HCT116 (cell line): Measurements from ENCODE around the gene OGG1. TPM values are rescaled to one million over a fixed set of nuclear protein-coding genes. Genes with fewer than 3 reads are reported as not detected.

Source experiments
- ATAC-seq: fragments of 200-7000 bp; cut with Tn5 transposase; 2 replicates; pipeline ENCODE4 v1.9.1; 2020; ENCODE audit warnings: mild to moderate bottlenecking, moderate library complexity
- BruUV-seq: library from RNA; stranded (reverse); fragments of 400-500 nt; replicated peaks from 2 replicates; lab custom pipeline; 2021; lab: Mats Ljungman, UMichigan
- CTCF ChIA-PET: fragments of 300-600 bp; sonication (Branson Sonifier 250); formaldehyde crosslinking; loops from one replicate; lab custom pipeline; 2021; ENCODE audit warnings: antibody characterized with exemption; lab: Charles Lee
- POLR2A ChIA-PET: fragments of 300-600, 350-600 bp; sonication (Branson Sonifier 250); formaldehyde crosslinking; loops from one replicate; lab custom pipeline; 2021; ENCODE audit warnings: antibody characterized with exemption; lab: Charles Lee
- RAD21 ChIA-PET, 2 experiments: fragments of 300-600 bp; sonication (Branson Sonifier 250); formaldehyde crosslinking; loops; one replicate each; lab custom pipeline; 2023; ENCODE audit warnings: low total read pairs in 2 of 2; ENCODE audit not compliant: uncharacterized antibody in 2 of 2, unreplicated experiment in 2 of 2, low non-redundant PET in 1 of 2; lab: Charles Lee
- DNase-seq: peaks from one replicate; pipeline ENCODE4 v3.0.0-alpha.2; 2010; ENCODE audit warnings: low read depth, low spot score
- H2AFZ ChIP-seq: fragments of 200-600 bp; shearing (Covaris generic), sonication (generic); 2 replicates; pipeline ENCODE4 v1.6.1; 2017; ENCODE audit warnings: low read depth, mixed run types, mixed read lengths, antibody characterized with exemption, low read length; ENCODE audit not compliant: poor library complexity, severe bottlenecking
- H3K27ac ChIP-seq: 2 replicates; pipeline ENCODE4 v1.5.1; 2012; ENCODE audit warnings: low read depth, low read length
- H3K27me3 ChIP-seq: fragments of 200-600 bp; sonication (generic); 2 replicates; pipeline ENCODE4 v1.6.1; 2016; ENCODE audit warnings: mixed run types, low read length, mixed read lengths; ENCODE audit not compliant: insufficient read depth
- H3K36me3 ChIP-seq, 2 experiments: fragments of 200-500 bp in 1 of 2; fragments of 200-600 bp in 1 of 2; sonication (Bioruptor generic) in 1 of 2; sonication (generic) in 1 of 2; 2 replicates each; pipeline versions ENCODE4 v1.5.1 to v1.6.1; 2014 to 2016; ENCODE audit warnings: low read length in 2 of 2, inconsistent platforms in 1 of 2, mixed read lengths in 1 of 2, mixed run types in 1 of 2; ENCODE audit not compliant: insufficient read depth in 2 of 2, control insufficient read depth in 1 of 2
- H3K4me1 ChIP-seq, 2 experiments: fragments of 200-600 bp in 1 of 2; sonication (generic) in 1 of 2; 2 replicates each; pipeline versions ENCODE4 v1.5.1 to v1.6.1; 2012 to 2017; ENCODE audit warnings: low read length in 2 of 2, inconsistent platforms in 1 of 2, mild to moderate bottlenecking in 1 of 2, mixed read lengths in 1 of 2, mixed run types in 1 of 2, moderate library complexity in 1 of 2; ENCODE audit not compliant: insufficient read depth in 2 of 2, control insufficient read depth in 1 of 2
- H3K4me2 ChIP-seq: fragments of 200-600 bp; sonication (generic); 2 replicates; pipeline ENCODE4 v1.6.1; 2017; ENCODE audit warnings: mixed run types, low read length, mixed read lengths
- H3K4me3 ChIP-seq, 2 experiments: fragments of 200-600 bp in 1 of 2; sonication (generic) in 1 of 2; replicated peaks in 1 of 2; 2 replicates each; pipeline ENCODE4 v1.5.1; 2011 to 2016; ENCODE audit warnings: low read length in 2 of 2, control low read depth in 1 of 2, low read depth in 1 of 2, mild to moderate bottlenecking in 1 of 2, mixed read lengths in 1 of 2, mixed run types in 1 of 2
- H3K79me2 ChIP-seq: fragments of 200-600 bp; sonication (generic); 2 replicates; pipeline ENCODE4 v1.6.1; 2017; ENCODE audit warnings: mild to moderate bottlenecking, mixed run types, low read length, moderate library complexity, mixed read lengths; ENCODE audit not compliant: insufficient read depth
- H3K9ac ChIP-seq: fragments of 200-600 bp; sonication (generic); 2 replicates; pipeline ENCODE4 v1.6.1; 2016; ENCODE audit warnings: low read length, mixed read lengths
- H3K9me2 ChIP-seq: fragments of 200-600 bp; sonication (generic), shearing (Covaris generic); 2 replicates; pipeline ENCODE4 v1.6.1; 2017; ENCODE audit warnings: mixed run types, mild to moderate bottlenecking, moderate library complexity; ENCODE audit not compliant: insufficient read depth
- H3K9me3 ChIP-seq, 2 experiments: fragments of 200-500 bp in 1 of 2; fragments of 200-600 bp in 1 of 2; sonication (Bioruptor generic) in 1 of 2; sonication (generic) in 1 of 2; 2 replicates each; pipeline ENCODE4 v1.6.1; 2014 to 2017; ENCODE audit warnings: low read length in 2 of 2, mixed read lengths in 2 of 2, inconsistent platforms in 1 of 2, low read depth in 1 of 2, mild to moderate bottlenecking in 1 of 2, mixed run types in 1 of 2, moderate library complexity in 1 of 2; ENCODE audit not compliant: control insufficient read depth in 1 of 2, insufficient read depth in 1 of 2
- H4K20me1 ChIP-seq: fragments of 200-600 bp; sonication (generic), shearing (Covaris generic); 2 replicates; pipeline ENCODE4 v1.6.1; 2017; ENCODE audit warnings: mixed run types, mild to moderate bottlenecking, moderate library complexity; ENCODE audit not compliant: insufficient read depth
- CEBPB ChIP-seq: IDR thresholded peaks from 2 replicates; pipeline ENCODE4 v1.6.1; 2012; ENCODE audit warnings: low read depth
- EZH2phosphoT487 ChIP-seq: fragments of 200-600 bp; IDR thresholded peaks from 2 replicates; pipeline ENCODE4 v1.6.1; 2018; ENCODE audit warnings: antibody characterized with exemption, borderline replicate concordance
- FOSL1 ChIP-seq: IDR thresholded peaks from 2 replicates; pipeline ENCODE4 v1.6.1; 2012; ENCODE audit warnings: low read depth
- POLR2AphosphoS5 ChIP-seq: IDR thresholded peaks from 2 replicates; pipeline ENCODE4 v1.6.1; 2011; ENCODE audit warnings: mild to moderate bottlenecking, low read depth, low read length, moderate library complexity
- RAD21 ChIP-seq: IDR thresholded peaks from 2 replicates; pipeline ENCODE4 v1.6.1; 2012; ENCODE audit warnings: low read depth, mild to moderate bottlenecking
- ZFX ChIP-seq: fragments of 450-650 bp; IDR thresholded peaks from 2 replicates; pipeline ENCODE4 v1.6.1; 2017
- intact Hi-C: fragments of 100-400 bp; cut with micrococcal nuclease; formaldehyde crosslinking; loops from 2 replicates; pipeline ENCODE4 v1.10.0; 2022
- total RNA-seq: library from RNA; stranded (reverse); gene quantifications from one replicate; pipeline ENCODE4 v1.2.1, GENCODE V29; 2021; ENCODE audit not compliant: unreplicated experiment
- TF ChIP-seq, protein P1 (sequence below): IDR thresholded peaks from 2 replicates; pipeline ENCODE4 v1.6.1; 2011; ENCODE audit warnings: mild to moderate bottlenecking, low read length, moderate library complexity; ENCODE audit not compliant: insufficient replicate concordance; ENCODE audit errors: extremely low read depth

Gene OGG1
- total RNA-seq, 1 experiment from 2014 or later: 16.3 TPM

DNA sequence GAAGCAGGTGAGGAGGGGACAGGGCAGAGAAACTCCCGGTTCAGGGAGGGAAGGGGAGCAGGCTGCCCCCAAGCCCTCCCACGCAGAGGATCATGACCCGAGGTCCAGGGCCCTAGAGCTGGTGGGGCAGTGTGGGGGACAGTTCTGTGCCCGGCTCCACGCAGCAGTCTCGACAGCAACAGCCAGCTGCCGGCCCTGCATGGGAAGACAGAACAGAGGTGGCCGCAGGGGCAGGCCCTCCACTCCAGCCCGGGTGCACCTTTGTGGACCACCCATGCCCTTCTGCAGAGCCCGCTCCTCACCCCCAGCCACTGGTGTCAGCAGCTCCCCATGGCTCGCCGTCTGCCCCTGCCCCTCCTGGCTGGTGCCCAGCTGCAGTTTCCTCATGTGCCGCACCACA is 7.7 kb downstream of the OGG1 start:
- ChIA-PET POLR2A (no interaction called here), RAD21 (no interaction called here)
- peaks cover 9% of the 10 kb centered on the region in 2 experiments; a peak in 3 of 4 replicates for H3K36me3 ChIP-seq

DNA sequence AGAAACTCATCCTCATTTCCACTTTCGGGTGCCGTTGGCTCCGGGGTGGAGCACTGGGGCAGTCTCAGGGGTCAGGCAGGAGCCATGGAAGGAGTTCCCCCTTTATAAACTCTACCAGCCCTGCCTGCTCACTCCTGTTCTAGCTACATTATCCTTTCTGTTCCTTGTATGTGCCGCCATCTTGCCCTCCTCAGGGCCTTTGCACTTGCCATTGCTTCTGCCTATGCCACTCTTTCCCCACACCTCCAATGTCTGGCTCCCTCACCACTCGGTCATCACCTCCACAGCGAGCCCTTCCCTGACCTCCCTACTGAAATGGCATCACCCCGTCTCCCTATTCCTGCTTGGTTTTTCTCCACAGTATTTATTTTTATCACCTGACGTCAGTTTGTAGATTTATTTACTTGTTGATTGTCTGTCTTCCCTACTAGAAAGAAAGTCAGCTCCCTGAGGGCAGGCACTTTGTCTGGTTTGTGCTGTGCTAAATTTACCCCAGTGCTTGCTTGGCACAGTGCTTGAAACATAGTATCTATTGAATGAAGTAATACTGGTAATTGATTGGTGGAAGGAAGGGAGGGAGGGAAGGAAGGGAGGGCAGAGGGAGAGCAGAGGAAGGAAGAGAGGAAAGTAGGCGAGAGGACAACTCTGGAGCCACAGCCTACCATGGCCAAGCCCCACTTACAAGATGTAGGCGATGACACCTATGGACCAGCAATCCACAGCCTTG is 11.2 kb downstream of the OGG1 start:
- intact Hi-C loops: no loop called here
- H3K4me2 ChIP-seq: no peak overlapping the region
- H3K9me3 ChIP-seq: no peaks in the 10 kb centered on the region
- no peak for DNase-seq
- H2AFZ ChIP-seq: no peak overlapping the region
- peaks cover 7 to 13% of the 10 kb centered on the region in 2 experiments; a peak in 3 of 4 replicates for H3K36me3 ChIP-seq
- POLR2A ChIA-PET: no interaction called here
- H3K9ac ChIP-seq: no peak overlapping the region
- BruUV-seq: no TSS peak
- no peaks in the 10 kb centered on the region for H3K4me1 ChIP-seq
- no peaks in the 10 kb centered on the region for H3K79me2 ChIP-seq
- H3K27me3 ChIP-seq: no peaks in the 10 kb centered on the region
- ATAC-seq: no peak
- H4K20me1 ChIP-seq: no peaks in the 10 kb centered on the region
- no peaks in the 10 kb centered on the region for H3K9me2 ChIP-seq
- CTCF ChIA-PET: no interaction called here
- no peak overlapping the region for H3K4me3 ChIP-seq
- TF ChIP-seq, protein P1, sequence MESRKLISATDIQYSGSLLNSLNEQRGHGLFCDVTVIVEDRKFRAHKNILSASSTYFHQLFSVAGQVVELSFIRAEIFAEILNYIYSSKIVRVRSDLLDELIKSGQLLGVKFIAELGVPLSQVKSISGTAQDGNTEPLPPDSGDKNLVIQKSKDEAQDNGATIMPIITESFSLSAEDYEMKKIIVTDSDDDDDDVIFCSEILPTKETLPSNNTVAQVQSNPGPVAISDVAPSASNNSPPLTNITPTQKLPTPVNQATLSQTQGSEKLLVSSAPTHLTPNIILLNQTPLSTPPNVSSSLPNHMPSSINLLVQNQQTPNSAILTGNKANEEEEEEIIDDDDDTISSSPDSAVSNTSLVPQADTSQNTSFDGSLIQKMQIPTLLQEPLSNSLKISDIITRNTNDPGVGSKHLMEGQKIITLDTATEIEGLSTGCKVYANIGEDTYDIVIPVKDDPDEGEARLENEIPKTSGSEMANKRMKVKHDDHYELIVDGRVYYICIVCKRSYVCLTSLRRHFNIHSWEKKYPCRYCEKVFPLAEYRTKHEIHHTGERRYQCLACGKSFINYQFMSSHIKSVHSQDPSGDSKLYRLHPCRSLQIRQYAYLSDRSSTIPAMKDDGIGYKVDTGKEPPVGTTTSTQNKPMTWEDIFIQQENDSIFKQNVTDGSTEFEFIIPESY: no peak
- no peak for TF ChIP-seq ZFX
- TF ChIP-seq POLR2AphosphoS5: no peak
- no peak for TF ChIP-seq FOSL1
- TF ChIP-seq RAD21: no peak
- TF ChIP-seq EZH2phosphoT487: no peak
- RAD21 ChIA-PET: no interaction called here
- H3K27ac ChIP-seq: no peak overlapping the region

More for the DNA sequence above, 7.7 kb downstream of the OGG1 start:
- Histone ChIP-seq H3K27me3 (no peaks in the 10 kb centered on the region), H3K27ac (no peak overlapping the region), H3K4me2 (no peak overlapping the region), H2AFZ (no peak overlapping the region), H3K4me1 (no peaks in the 10 kb centered on the region), H3K79me2 (no peaks in the 10 kb centered on the region), H4K20me1 (no peaks in the 10 kb centered on the region), H3K4me3 (no peak overlapping the region), H3K9me3 (no peaks in the 10 kb centered on the region), H3K9me2 (no peaks in the 10 kb centered on the region), H3K9ac (no peak overlapping the region)
- BruUV-seq: no TSS peak
- TF ChIP-seq RAD21 (no peak), EZH2phosphoT487 (no peak), CEBPB (no peak)
- intact Hi-C loops: no loop called here
- CTCF ChIA-PET: no interaction called here
- DNase-seq: no peak
- no peak for ATAC-seq
